GM18868 (cell line): Measurements from ENCODE around the gene DCDC2.
"Not testable (repeated sequence)": the region's sequence is repeated elsewhere in the genome, so short reads cannot be mapped to it uniquely, and the experiment has no call there.

ENCODE experiments used
- ATAC-seq: cut with Tn5 transposase; IDR thresholded peaks from one replicate; pipeline ENCODE4 v1.9.1; 2021; ENCODE audit warnings: mild to moderate bottlenecking, moderate library complexity; ENCODE audit not compliant: unreplicated experiment

Gene DCDC2

GRCh38 chr6:24154121-24154520, 203.7 kb downstream of the DCDC2 start:
- no peak for ATAC-seq

GRCh38 chr6:24152014-24152413, 205.8 kb downstream of the DCDC2 start:
- no peak for ATAC-seq

GRCh38 chr6:24149836-24150235, 208.0 kb downstream of the DCDC2 start:
- no peak for ATAC-seq

- no peak for ATAC-seq
Observed at GRCh38 chr6:24149296-24149695, 208.6 kb downstream of the DCDC2 start.

- ATAC-seq: no peak
Observed at GRCh38 chr6:24148684-24149083, 209.2 kb downstream of the DCDC2 start.

GRCh38 chr6:24148154-24148570, 209.7 kb downstream of the DCDC2 start:
- no peak for ATAC-seq

- no peak for ATAC-seq
Observed at GRCh38 chr6:24147511-24148153, 210.2 kb downstream of the DCDC2 start.

GRCh38 chr6:24146871-24147270, 211.0 kb downstream of the DCDC2 start:
- ATAC-seq: no peak

GRCh38 chr6:24145690-24146131, 212.1 kb downstream of the DCDC2 start:
- no peak for ATAC-seq

- ATAC-seq: not testable (repeated sequence)
Observed at GRCh38 chr6:24142733-24143132, 215.1 kb downstream of the DCDC2 start.

GRCh38 chr6:24140591-24140990, 217.3 kb downstream of the DCDC2 start:
- ATAC-seq: no peak

- ATAC-seq: no peak
Observed at GRCh38 chr6:24139639-24140038, 218.2 kb downstream of the DCDC2 start.

- ATAC-seq: no peak
Observed at GRCh38 chr6:24139080-24139479, 218.8 kb downstream of the DCDC2 start.

- no peak for ATAC-seq
Observed at GRCh38 chr6:24131751-24132150, 226.1 kb downstream of the DCDC2 start.

GRCh38 chr6:24127316-24127715, 230.5 kb downstream of the DCDC2 start:
- ATAC-seq: no peak

- no peak for ATAC-seq
Observed at GRCh38 chr6:24126586-24127192, 231.2 kb downstream of the DCDC2 start.

- no peak for ATAC-seq
Observed at GRCh38 chr6:24125980-24126379, 231.9 kb downstream of the DCDC2 start, which contains the start of gene NRSN1. Gene NRSN1, plus strand, starts transcription at chr6:24126215. Its CDS starts 8,113 bp downstream, at chr6:24134328.

- ATAC-seq: no peak
Observed at GRCh38 chr6:24122139-24122538, 235.7 kb downstream of the DCDC2 start.
